Neural progenitor cell (in vitro differentiated cells): ENCODE data around the gene PRODH2. TPM values are rescaled to one million over a fixed set of nuclear protein-coding genes. Genes with fewer than 3 reads are reported as not detected.
"Not testable (repeated sequence)": the region's sequence is repeated elsewhere in the genome, so short reads cannot be mapped to it uniquely, and the experiment has no call there.

ENCODE experiments used
- DNase-seq: peaks from one replicate; pipeline ENCODE4 v3.0.0-alpha.2; 2016; ENCODE audit warnings: low spot score
- H2AFZ ChIP-seq: fragments of 200-600 bp; sonication (generic); replicated peaks from 2 replicates; pipeline ENCODE4 v1.6.1; 2016; ENCODE audit warnings: antibody characterized with exemption
- H3F3A ChIP-seq: fragments of 200-600 bp; sonication (generic); 2 replicates; pipeline ENCODE4 v1.6.1; 2016; ENCODE audit warnings: antibody characterized with exemption, low read depth
- H3K27ac ChIP-seq: fragments of 200-600 bp; sonication (generic); 2 replicates; pipeline ENCODE4 v1.5.1; 2016; ENCODE audit warnings: mild to moderate bottlenecking
- H3K27me3 ChIP-seq: fragments of 200-600 bp; sonication (generic); 2 replicates; pipeline ENCODE4 v1.6.1; 2016; ENCODE audit warnings: mild to moderate bottlenecking, moderate library complexity
- H3K36me3 ChIP-seq: fragments of 200-600 bp; sonication (generic); 2 replicates; pipeline ENCODE4 v1.5.1; 2016
- H3K4me1 ChIP-seq: fragments of 200-600 bp; sonication (generic); 2 replicates; pipeline ENCODE4 v1.6.1; 2016; ENCODE audit warnings: mixed run types
- H3K4me2 ChIP-seq: fragments of 200-600 bp; sonication (generic); 2 replicates; pipeline ENCODE4 v1.6.1; 2016
- H3K4me3 ChIP-seq: fragments of 200-600 bp; sonication (generic); 2 replicates; pipeline ENCODE4 v1.5.1; 2016
- H3K79me2 ChIP-seq: fragments of 200-600 bp; sonication (generic); 2 replicates; pipeline ENCODE4 v1.6.1; 2016; ENCODE audit warnings: low read depth
- H3K9ac ChIP-seq: fragments of 200-600 bp; sonication (generic); 2 replicates; pipeline ENCODE4 v1.6.1; 2016
- H3K9me3 ChIP-seq: fragments of 200-600 bp; sonication (generic); 2 replicates; pipeline ENCODE4 v1.5.1; 2016; ENCODE audit warnings: low read depth
- H4K20me1 ChIP-seq: fragments of 200-600 bp; sonication (generic); 2 replicates; pipeline ENCODE4 v1.6.1; 2016; ENCODE audit warnings: low read depth
- H3K27ac Mint-ChIP-seq: 3 replicates; pipeline ENCODE4 v1.8.0; 2021; ENCODE audit warnings: mixed read lengths
- H3K27me3 Mint-ChIP-seq: 2 replicates; pipeline ENCODE4 v1.8.0; 2022; ENCODE audit warnings: low read depth, mild to moderate bottlenecking, inconsistent platforms, moderate library complexity, mixed read lengths; ENCODE audit not compliant: insufficient read depth
- H3K36me3 Mint-ChIP-seq: 3 replicates; pipeline ENCODE4 v1.8.0; 2021; ENCODE audit warnings: mixed read lengths
- H3K4me1 Mint-ChIP-seq: 3 replicates; pipeline ENCODE4 v1.8.0; 2021; ENCODE audit warnings: mixed read lengths
- H3K4me3 Mint-ChIP-seq: 3 replicates; pipeline ENCODE4 v1.8.0; 2021; ENCODE audit warnings: mild to moderate bottlenecking, moderate library complexity, mixed read lengths
- H3K9me3 Mint-ChIP-seq: 3 replicates; pipeline ENCODE4 v1.8.0; 2020; ENCODE audit warnings: mixed read lengths
- CTCF ChIP-seq: fragments of 200-600 bp; sonication (generic); IDR thresholded peaks from 2 replicates; pipeline ENCODE4 v1.5.1; 2017; ENCODE audit warnings: antibody characterized with exemption, mild to moderate bottlenecking
- EZH2 ChIP-seq: fragments of 200-600 bp; sonication (generic); IDR thresholded peaks from 2 replicates; pipeline ENCODE4 v1.6.1; 2017; ENCODE audit warnings: antibody characterized with exemption, mild to moderate bottlenecking, moderate library complexity
- EZH2phosphoT487 ChIP-seq: fragments of 200-600 bp; sonication (generic); IDR thresholded peaks from 2 replicates; pipeline ENCODE4 v1.6.1; 2017; ENCODE audit warnings: antibody characterized with exemption
- total RNA-seq: library from RNA; depleted of rRNA; stranded (reverse); fragments of >200 nt; gene quantifications from 2 replicates; pipeline ENCODE4 v1.2.3, GENCODE V29; 2015; ENCODE audit warnings: low replicate concordance

The PRODH2 gene
- total RNA-seq, 1 donor from 2014 or later = not detected

GRCh38 chr19:35773020-35773806 lies 39.4 kb downstream of the PRODH2 start:
- Histone ChIP-seq H3K4me2 (no peak overlapping the region), H3K9ac (no peak overlapping the region), H3K27me3 (peaks cover 22% of the 10 kb centered on the region), H3K9me3 (no peaks in the 10 kb centered on the region), H3K36me3 (no peaks in the 10 kb centered on the region), H3K27ac (no peak overlapping the region), H3K4me3 (no peak overlapping the region), H3K79me2 (no peaks in the 10 kb centered on the region), H2AFZ (no peak overlapping the region), H3K4me1 (peaks cover 23% of the 10 kb centered on the region), H3F3A (peaks cover 21% of the 10 kb centered on the region), H4K20me1 (peaks cover 31% of the 10 kb centered on the region)
- Mint-ChIP-seq H3K36me3 (peaks cover 8% of the 10 kb centered on the region), H3K4me1 (peaks cover 27% of the 10 kb centered on the region), H3K27me3 (peaks cover 7% of the 10 kb centered on the region), H3K9me3 (no peaks in the 10 kb centered on the region), H3K4me3 (no peak overlapping the region), H3K27ac (no peak overlapping the region)
- TF ChIP-seq EZH2 (no peak), EZH2phosphoT487 (no peak), CTCF (no peak)
- no peak for DNase-seq

- H3K27me3 ChIP-seq = peaks cover 22% of the 10 kb centered on the region
- not testable (repeated sequence) for H2AFZ ChIP-seq, H3K36me3 Mint-ChIP-seq, H3K79me2 ChIP-seq, H3K9me3 ChIP-seq, H3K27ac ChIP-seq, H3K4me2 ChIP-seq, H3K4me3 Mint-ChIP-seq, H3K27ac Mint-ChIP-seq, H3K9ac ChIP-seq, DNase-seq, H3K4me3 ChIP-seq, H3K27me3 Mint-ChIP-seq, H3K36me3 ChIP-seq, H3K9me3 Mint-ChIP-seq
- peaks cover 34% of the 10 kb centered on the region for H4K20me1 ChIP-seq
- peaks cover 25% of the 10 kb centered on the region for H3K4me1 ChIP-seq
- H3K4me1 Mint-ChIP-seq = peaks cover 31% of the 10 kb centered on the region
- peaks cover 21% of the 10 kb centered on the region for H3F3A ChIP-seq
Measured at GRCh38 chr19:35772362-35772761, 40.3 kb downstream of the PRODH2 start.

- Mint-ChIP-seq H3K27me3 (peaks cover 2% of the 10 kb centered on the region), H3K27ac (no peak overlapping the region), H3K36me3 (peaks cover 11% of the 10 kb centered on the region), H3K9me3 (no peaks in the 10 kb centered on the region), H3K4me3 (no peak overlapping the region), H3K4me1 (peaks cover 10% of the 10 kb centered on the region)
- Histone ChIP-seq H3K9me3 (no peaks in the 10 kb centered on the region), H3K4me3 (no peak overlapping the region), H3K4me2 (no peak overlapping the region), H2AFZ (no peak overlapping the region), H3K27me3 (peaks cover 4% of the 10 kb centered on the region), H3K79me2 (no peaks in the 10 kb centered on the region), H3K27ac (no peak overlapping the region), H3K36me3 (no peaks in the 10 kb centered on the region), H3K9ac (no peak overlapping the region), H3F3A (no peaks in the 10 kb centered on the region), H4K20me1 (peaks cover 13% of the 10 kb centered on the region), H3K4me1 (peaks cover 5% of the 10 kb centered on the region)
- TF ChIP-seq CTCF = no peak
- DNase-seq = no peak
Measured at GRCh38 chr19:35768082-35768421, 44.6 kb downstream of the PRODH2 start.

- no peaks in the 10 kb centered on the region for H3F3A ChIP-seq
- no peak overlapping the region for H3K27ac ChIP-seq
- H3K9me3 Mint-ChIP-seq = no peaks in the 10 kb centered on the region
- no peak overlapping the region for H3K9ac ChIP-seq
- H2AFZ ChIP-seq = no peak overlapping the region
- no peak for TF ChIP-seq EZH2phosphoT487
- TF ChIP-seq EZH2 = no peak
- TF ChIP-seq CTCF = no peak
- peak overlapping the region; percentile 86 for H3K27ac Mint-ChIP-seq
- peaks cover 5% of the 10 kb centered on the region for H3K4me1 ChIP-seq
- DNase-seq = peak; percentile 65
- peaks cover 13% of the 10 kb centered on the region for H4K20me1 ChIP-seq
- no peaks in the 10 kb centered on the region for H3K79me2 ChIP-seq
- H3K9me3 ChIP-seq = no peaks in the 10 kb centered on the region
- H3K27me3 ChIP-seq = no peaks in the 10 kb centered on the region
- H3K27me3 Mint-ChIP-seq = peaks cover 2% of the 10 kb centered on the region
- H3K4me3 ChIP-seq = no peak overlapping the region
- H3K4me2 ChIP-seq = no peak overlapping the region
- H3K36me3 Mint-ChIP-seq = peaks cover 11% of the 10 kb centered on the region
- no peaks in the 10 kb centered on the region for H3K36me3 ChIP-seq
- no peak overlapping the region for H3K4me3 Mint-ChIP-seq
- peaks cover 10% of the 10 kb centered on the region for H3K4me1 Mint-ChIP-seq
Measured at GRCh38 chr19:35767288-35768081, 45.2 kb downstream of the PRODH2 start.
